ENCODE data around the gene CGB3.

CGB3 gene

DNA sequence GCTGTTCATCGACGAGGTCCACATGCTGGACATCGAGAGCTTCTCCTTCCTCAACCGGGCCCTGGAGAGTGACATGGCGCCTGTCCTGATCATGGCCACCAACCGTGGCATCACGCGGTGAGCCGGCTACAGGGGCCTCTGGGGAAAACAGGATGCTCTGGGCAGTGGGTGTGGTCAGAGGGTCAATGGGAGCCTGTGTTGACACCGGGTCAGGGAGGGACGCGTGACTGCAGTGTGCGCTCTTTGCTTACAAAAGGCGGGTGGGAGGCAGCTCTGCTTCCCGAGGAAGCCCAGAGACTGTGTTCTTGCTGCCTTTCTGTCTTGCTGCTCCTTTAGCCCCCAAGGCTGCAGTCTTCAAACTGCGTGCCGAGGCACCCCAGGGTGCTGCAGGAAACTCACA, 12.9 kb downstream of the CGB3 start:
- no peak overlapping the region for H3K4me3 ChIP-seq (ENCODE audit: low read depth, low read length)
- in situ Hi-C loops (cut with HindIII; ENCODE audit: low pct_ligation_motif_present, low sequenced_read_pairs), result no loop called here
- no peaks in the 10 kb centered on the region for H3K27me3 ChIP-seq (replicated peaks)
- H3K36me3 ChIP-seq (replicated peaks), result peaks cover 58% of the 10 kb centered on the region
- DNase-seq, result no peak
- TF ChIP-seq, protein P1, sequence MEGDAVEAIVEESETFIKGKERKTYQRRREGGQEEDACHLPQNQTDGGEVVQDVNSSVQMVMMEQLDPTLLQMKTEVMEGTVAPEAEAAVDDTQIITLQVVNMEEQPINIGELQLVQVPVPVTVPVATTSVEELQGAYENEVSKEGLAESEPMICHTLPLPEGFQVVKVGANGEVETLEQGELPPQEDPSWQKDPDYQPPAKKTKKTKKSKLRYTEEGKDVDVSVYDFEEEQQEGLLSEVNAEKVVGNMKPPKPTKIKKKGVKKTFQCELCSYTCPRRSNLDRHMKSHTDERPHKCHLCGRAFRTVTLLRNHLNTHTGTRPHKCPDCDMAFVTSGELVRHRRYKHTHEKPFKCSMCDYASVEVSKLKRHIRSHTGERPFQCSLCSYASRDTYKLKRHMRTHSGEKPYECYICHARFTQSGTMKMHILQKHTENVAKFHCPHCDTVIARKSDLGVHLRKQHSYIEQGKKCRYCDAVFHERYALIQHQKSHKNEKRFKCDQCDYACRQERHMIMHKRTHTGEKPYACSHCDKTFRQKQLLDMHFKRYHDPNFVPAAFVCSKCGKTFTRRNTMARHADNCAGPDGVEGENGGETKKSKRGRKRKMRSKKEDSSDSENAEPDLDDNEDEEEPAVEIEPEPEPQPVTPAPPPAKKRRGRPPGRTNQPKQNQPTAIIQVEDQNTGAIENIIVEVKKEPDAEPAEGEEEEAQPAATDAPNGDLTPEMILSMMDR (IDR thresholded peaks at IDR 0.05; ENCODE audit: low read depth, low read length, missing control alignments), result no peak
- H3K27ac ChIP-seq, result no peak overlapping the region

GRCh38 chr19:49010453-49010852, 13.7 kb downstream of the CGB3 start:
- in situ Hi-C loops (cut with HindIII; ENCODE audit: low pct_ligation_motif_present, low sequenced_read_pairs), result no loop called here
- TF ChIP-seq, protein P1 (IDR thresholded peaks at IDR 0.05; ENCODE audit: low read depth, low read length, missing control alignments), result no peak
- no peak for DNase-seq
- H3K27me3 ChIP-seq (replicated peaks), result no peaks in the 10 kb centered on the region
- H3K27ac ChIP-seq, result no peak overlapping the region
- peaks cover 64% of the 10 kb centered on the region for H3K36me3 ChIP-seq (replicated peaks)
- H3K4me3 ChIP-seq (ENCODE audit: low read depth, low read length), result no peak overlapping the region

DNA sequence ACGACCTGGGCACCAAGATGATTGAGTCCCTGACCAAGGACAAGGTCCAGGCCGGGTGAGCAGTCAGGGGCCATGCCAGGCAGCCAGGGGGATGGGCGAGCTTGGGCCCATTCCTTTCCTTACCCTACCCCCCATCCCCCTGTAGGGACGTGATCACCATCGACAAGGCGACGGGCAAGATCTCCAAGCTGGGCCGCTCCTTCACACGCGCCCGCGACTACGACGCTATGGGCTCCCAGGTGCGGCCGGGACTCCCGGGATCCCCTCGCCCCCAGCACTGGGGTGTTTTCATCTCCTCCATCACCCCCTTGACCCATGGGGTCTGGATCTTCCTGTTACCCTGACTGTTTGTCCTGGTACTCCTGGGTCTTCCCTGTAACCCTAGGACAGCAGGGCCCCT, 14.3 kb downstream of the CGB3 start:
- TF ChIP-seq, protein P1 (IDR thresholded peaks at IDR 0.05; ENCODE audit: low read depth, low read length, missing control alignments), result no peak
- Histone ChIP-seq H3K4me3 (ENCODE audit: low read depth, low read length) (no peak overlapping the region), H3K27me3 (replicated peaks) (no peaks in the 10 kb centered on the region), H3K27ac (no peak overlapping the region), H3K36me3 (replicated peaks) (peaks cover 65% of the 10 kb centered on the region)
- in situ Hi-C loops (cut with HindIII; ENCODE audit: low pct_ligation_motif_present, low sequenced_read_pairs), result no loop called here
- DNase-seq, result no peak

DNA sequence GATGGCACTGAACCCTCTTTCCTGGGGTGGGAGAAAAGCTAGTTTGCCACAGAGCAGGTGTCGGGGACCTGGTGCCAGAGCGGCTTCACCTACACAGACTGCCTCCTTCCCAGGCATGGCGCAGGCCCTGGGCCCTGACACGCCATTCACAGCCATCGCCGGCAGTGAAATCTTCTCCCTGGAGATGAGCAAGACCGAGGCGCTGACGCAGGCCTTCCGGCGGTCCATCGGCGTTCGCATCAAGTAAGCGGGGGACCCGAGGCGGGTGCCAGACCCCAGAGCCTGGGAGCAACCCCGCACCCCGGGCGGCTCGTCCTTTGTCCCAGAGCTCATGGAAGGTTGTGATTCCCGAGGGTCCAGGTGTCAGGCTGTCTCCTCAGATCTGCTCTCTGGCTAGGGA, 17.2 kb downstream of the CGB3 start:
- Histone ChIP-seq H3K4me3 (ENCODE audit: low read depth, low read length) (no peak overlapping the region), H3K27me3 (replicated peaks) (no peaks in the 10 kb centered on the region), H3K27ac (no peak overlapping the region), H3K36me3 (replicated peaks) (peaks cover 76% of the 10 kb centered on the region)
- TF ChIP-seq, protein P1 (IDR thresholded peaks at IDR 0.05; ENCODE audit: low read depth, low read length, missing control alignments), result no peak
- in situ Hi-C loops (cut with HindIII; ENCODE audit: low pct_ligation_motif_present, low sequenced_read_pairs), result no loop called here
- DNase-seq, result no peak

GRCh38 chr19:49004964-49005614, 19.0 kb downstream of the CGB3 start:
- DNase-seq, result no peak
- no peak overlapping the region for H3K4me3 ChIP-seq (ENCODE audit: low read depth, low read length)
- H3K27me3 ChIP-seq (replicated peaks), result no peaks in the 10 kb centered on the region
- TF ChIP-seq, protein P1 (IDR thresholded peaks at IDR 0.05; ENCODE audit: low read depth, low read length, missing control alignments), result no peak
- no peak overlapping the region for H3K27ac ChIP-seq
- H3K36me3 ChIP-seq (replicated peaks), result peaks cover 66% of the 10 kb centered on the region
- in situ Hi-C loops (cut with HindIII; ENCODE audit: low pct_ligation_motif_present, low sequenced_read_pairs), result no loop called here

DNA sequence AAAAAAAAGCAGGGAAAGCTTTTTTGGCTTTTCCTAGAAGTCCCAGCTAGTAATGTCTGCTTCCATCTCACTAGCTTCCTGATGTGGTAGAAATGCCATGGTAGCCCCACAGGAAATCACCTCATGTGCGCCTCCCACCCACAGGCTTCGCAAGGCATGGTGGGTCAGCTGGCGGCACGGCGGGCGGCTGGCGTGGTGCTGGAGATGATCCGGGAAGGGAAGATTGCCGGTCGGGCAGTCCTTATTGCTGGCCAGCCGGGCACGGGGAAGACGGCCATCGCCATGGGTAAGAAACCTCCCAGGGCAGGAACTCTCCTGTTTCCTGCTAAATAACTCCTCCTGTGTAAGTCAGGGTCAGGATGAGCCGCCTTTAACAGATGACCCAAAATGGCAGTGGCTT, 20.0 kb downstream of the CGB3 start:
- Histone ChIP-seq H3K4me3 (ENCODE audit: low read depth, low read length) (no peak overlapping the region), H3K36me3 (replicated peaks) (peaks cover 59% of the 10 kb centered on the region), H3K27me3 (replicated peaks) (no peaks in the 10 kb centered on the region), H3K27ac (no peak overlapping the region)
- TF ChIP-seq, protein P1 (IDR thresholded peaks at IDR 0.05; ENCODE audit: low read depth, low read length, missing control alignments), result no peak
- no peak for DNase-seq
- in situ Hi-C loops (cut with HindIII; ENCODE audit: low pct_ligation_motif_present, low sequenced_read_pairs), result no loop called here

All from brain microvascular endothelial cell (primary cell).